Lung (tissue), 12 donors: Measurements from ENCODE around the gene PLA2R1. TPM values are rescaled to one million over a fixed set of nuclear protein-coding genes. Genes with fewer than 3 reads are reported as not detected.

Experiments
- ATAC-seq: fragments of 200-7000 bp; cut with Tn5 transposase; one replicate; pipeline ENCODE4 v1.9.1; 2020; ENCODE audit warnings: moderate number of reproducible peaks; ENCODE audit not compliant: insufficient read depth, low FRiP score
- DNase-seq, 3 donors: peaks; one replicate each; pipeline ENCODE4 v3.0.0-alpha.2; 2013 to 2017
- H3K27ac ChIP-seq, 2 donors: one replicate each; pipeline ENCODE4 v1.5.1; 2013; ENCODE audit warnings: mild to moderate bottlenecking in 2 of 2, moderate library complexity in 2 of 2, control low read depth in 1 of 2, inconsistent platforms in 1 of 2, low read depth in 1 of 2, low read length in 1 of 2
- H3K27me3 ChIP-seq, 3 donors: one replicate each; pipeline ENCODE4 v1.5.1; 2013; ENCODE audit warnings: low read length in 2 of 3; ENCODE audit not compliant: control insufficient read depth in 3 of 3, insufficient read depth in 3 of 3
- H3K36me3 ChIP-seq, 4 donors: one replicate each; pipeline ENCODE4 v1.5.1; 2013; ENCODE audit warnings: low read length in 4 of 4, mild to moderate bottlenecking in 1 of 4, moderate library complexity in 1 of 4; ENCODE audit not compliant: control insufficient read depth in 4 of 4, insufficient read depth in 4 of 4
- H3K4me1 ChIP-seq, 5 donors: one replicate each; pipeline ENCODE4 v1.5.1; 2013; ENCODE audit warnings: low read length in 5 of 5, mild to moderate bottlenecking in 2 of 5, moderate library complexity in 1 of 5; ENCODE audit not compliant: control insufficient read depth in 5 of 5, insufficient read depth in 5 of 5
- H3K4me3 ChIP-seq: one replicate; pipeline ENCODE4 v1.5.1; 2013; ENCODE audit warnings: mild to moderate bottlenecking, control low read depth, moderate library complexity
- H3K9ac ChIP-seq, 2 donors: one replicate each; pipeline ENCODE4 v1.5.1; 2013; ENCODE audit warnings: low read length in 2 of 2, control low read depth in 1 of 2; ENCODE audit not compliant: insufficient read depth in 1 of 2
- H3K9me3 ChIP-seq, 4 donors: one replicate each; pipeline ENCODE4 v1.5.1; 2013; ENCODE audit warnings: low read length in 3 of 4, mild to moderate bottlenecking in 1 of 4, moderate library complexity in 1 of 4; ENCODE audit not compliant: control insufficient read depth in 4 of 4, insufficient read depth in 3 of 4
- WGBS, 2 donors: extraction: QIAGEN DNeasy Blood & Tissue Kit; methylation state at CpG; one replicate each; pipeline ENCODE4 v1.1.7; 2013; 5-methylcytosine and 5-hydroxymethylcytosine counted together
- polyA plus RNA-seq, 2 donors: library from polyadenylated mRNA; stranded (reverse); fragments of 200-250 nt; gene quantifications; one replicate each; pipeline ENCODE4 v1.2.1, GENCODE V29; 2013
- total RNA-seq, 2 donors: library from RNA; depleted of rRNA in 1 of 2; stranded (reverse); fragments of >200 nt in 1 of 2; gene quantifications; one replicate each; pipeline ENCODE4 v1.2.1, GENCODE V29; 2014 to 2021
- TF ChIP-seq, protein P1 (sequence below): IDR thresholded peaks from 2 replicates; pipeline ENCODE4 v1.5.1; 2012; ENCODE audit warnings: mild to moderate bottlenecking; ENCODE audit errors: control extremely low read depth, extremely low read depth
- donor health status: control.
- donor health status: control.
- donor health status: Bipolar disorder and iron deficiency.
- donor health status: healthy.
- donor health status: DM: yes; HTN: yes; CAD: no.

PLA2R1 gene
- total and polyA plus RNA-seq, 4 donors: 0.79 to 13.5 (median 2.3) TPM

DNA sequence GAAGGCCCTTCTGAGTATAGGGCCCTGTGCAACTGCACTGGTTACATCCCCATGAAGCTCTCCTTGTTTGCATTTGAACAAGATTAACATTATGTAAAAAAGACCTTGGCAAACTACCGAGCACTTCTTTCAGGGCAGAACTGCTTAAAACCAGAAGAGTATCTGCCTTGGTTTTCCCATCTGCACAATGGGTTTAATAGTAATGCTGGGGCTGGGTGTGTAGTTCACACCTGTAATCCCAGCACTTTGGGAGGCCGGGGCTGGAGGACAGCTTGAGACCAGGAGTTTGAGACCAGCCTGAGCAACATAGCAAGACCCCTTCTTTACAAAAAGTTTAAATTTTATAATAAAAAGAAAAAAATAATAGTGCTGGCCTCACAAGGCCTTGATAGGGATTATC is 8.5 kb downstream of the PLA2R1 start:
- Histone ChIP-seq H3K9me3 (no peaks in the 10 kb centered on the region), H3K27me3 (no peaks in the 10 kb centered on the region), H3K9ac (no peak overlapping the region), H3K4me3 (no peak overlapping the region), H3K4me1 (peaks cover 0 to 9% (median 0%) of the 10 kb centered on the region in 5 donors), H3K36me3 (no peaks in the 10 kb centered on the region), H3K27ac (no peak overlapping the region)
- TF ChIP-seq, protein P1, sequence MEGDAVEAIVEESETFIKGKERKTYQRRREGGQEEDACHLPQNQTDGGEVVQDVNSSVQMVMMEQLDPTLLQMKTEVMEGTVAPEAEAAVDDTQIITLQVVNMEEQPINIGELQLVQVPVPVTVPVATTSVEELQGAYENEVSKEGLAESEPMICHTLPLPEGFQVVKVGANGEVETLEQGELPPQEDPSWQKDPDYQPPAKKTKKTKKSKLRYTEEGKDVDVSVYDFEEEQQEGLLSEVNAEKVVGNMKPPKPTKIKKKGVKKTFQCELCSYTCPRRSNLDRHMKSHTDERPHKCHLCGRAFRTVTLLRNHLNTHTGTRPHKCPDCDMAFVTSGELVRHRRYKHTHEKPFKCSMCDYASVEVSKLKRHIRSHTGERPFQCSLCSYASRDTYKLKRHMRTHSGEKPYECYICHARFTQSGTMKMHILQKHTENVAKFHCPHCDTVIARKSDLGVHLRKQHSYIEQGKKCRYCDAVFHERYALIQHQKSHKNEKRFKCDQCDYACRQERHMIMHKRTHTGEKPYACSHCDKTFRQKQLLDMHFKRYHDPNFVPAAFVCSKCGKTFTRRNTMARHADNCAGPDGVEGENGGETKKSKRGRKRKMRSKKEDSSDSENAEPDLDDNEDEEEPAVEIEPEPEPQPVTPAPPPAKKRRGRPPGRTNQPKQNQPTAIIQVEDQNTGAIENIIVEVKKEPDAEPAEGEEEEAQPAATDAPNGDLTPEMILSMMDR: no peak
- WGBS, 2 donors: 92 to 97% methylated on average over 2 of the region's 2 CpGs
- DNase-seq (no peak), ATAC-seq (no peak)

DNA sequence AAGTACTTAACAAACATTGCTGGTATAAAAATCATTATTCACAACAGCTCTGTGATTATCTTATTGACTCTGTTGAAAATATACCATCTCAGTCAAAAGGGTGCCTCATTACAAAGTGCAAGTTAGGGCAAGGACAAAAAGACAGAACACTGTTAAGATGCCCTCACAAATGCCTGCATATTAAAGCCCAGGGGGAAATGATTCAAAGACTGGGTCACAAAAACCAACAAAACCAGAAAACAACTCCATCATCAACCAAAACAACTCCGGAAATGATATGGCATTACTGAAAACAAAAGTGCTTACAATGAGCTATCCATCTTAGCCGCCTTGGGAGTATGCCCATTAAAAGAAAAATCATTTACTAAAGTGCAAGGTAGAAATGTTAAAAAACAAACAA is 9.9 kb downstream of the PLA2R1 start:
- H3K36me3 ChIP-seq: no peaks in the 10 kb centered on the region
- H3K4me1 ChIP-seq: peaks cover 0 to 9% (median 0%) of the 10 kb centered on the region in 5 donors
- H3K27ac ChIP-seq: no peak overlapping the region
- no peak for DNase-seq
- no peak for ATAC-seq
- no peak overlapping the region for H3K9ac ChIP-seq
- WGBS, 2 donors: 81 to 95% methylated on average over 2 of the region's 2 CpGs
- no peak overlapping the region for H3K4me3 ChIP-seq
- TF ChIP-seq, protein P1: no peak
- H3K27me3 ChIP-seq: no peaks in the 10 kb centered on the region
- no peaks in the 10 kb centered on the region for H3K9me3 ChIP-seq

DNA sequence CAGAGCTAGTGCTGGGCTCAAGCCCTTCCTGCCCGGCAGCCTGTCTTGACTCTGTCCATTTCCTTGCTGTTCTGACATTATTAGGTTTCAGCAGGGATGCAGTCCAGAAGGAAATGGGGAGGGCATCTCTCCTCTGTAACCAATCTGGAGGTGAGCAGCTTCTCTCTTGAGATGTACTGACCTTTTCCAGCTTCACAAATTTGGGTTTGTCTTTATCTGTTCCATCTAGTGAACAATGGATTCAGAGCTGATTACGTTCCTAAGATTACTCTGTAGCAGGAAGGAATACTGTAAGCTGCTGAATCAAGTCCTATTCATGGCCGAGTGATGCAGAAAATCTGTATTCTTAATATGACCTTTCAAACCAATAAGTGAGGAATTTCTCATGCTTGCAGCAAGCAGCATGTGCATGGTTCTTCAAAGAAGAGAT is 11.0 kb downstream of the PLA2R1 start:
- Histone ChIP-seq H3K27me3 (no peaks in the 10 kb centered on the region), H3K4me3 (no peak overlapping the region), H3K9me3 (no peaks in the 10 kb centered on the region), H3K36me3 (no peaks in the 10 kb centered on the region), H3K27ac (no peak overlapping the region), H3K9ac (no peak overlapping the region), H3K4me1 (peaks cover 0 to 9% (median 0%) of the 10 kb centered on the region in 5 donors)
- DNase-seq (no peak), ATAC-seq (no peak)
- TF ChIP-seq, protein P1: no peak
- WGBS, 2 donors: 59 to 70% methylated on average over 3 of the region's 3 CpGs

DNA sequence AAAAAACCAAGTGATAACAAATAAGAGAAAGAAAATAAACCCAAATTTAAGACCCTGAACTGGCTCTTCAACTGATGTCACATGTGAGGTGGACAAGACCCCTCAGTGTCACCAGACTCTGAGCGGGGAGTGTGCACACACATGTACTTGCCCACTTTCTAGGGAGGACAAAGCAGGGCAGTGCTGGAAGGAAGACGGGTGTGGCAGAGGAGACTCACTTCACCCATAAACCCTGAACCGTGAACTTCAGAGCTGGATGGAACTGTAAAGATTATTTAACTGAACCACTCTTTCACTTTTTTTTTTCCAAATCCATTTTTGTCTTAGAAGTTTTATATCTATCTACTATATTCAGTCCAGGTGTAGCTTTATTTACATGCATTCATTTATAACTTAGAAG is 12.3 kb downstream of the PLA2R1 start:
- ATAC-seq (no peak), DNase-seq (no peak)
- no peak overlapping the region for H3K9ac ChIP-seq
- H3K36me3 ChIP-seq: no peaks in the 10 kb centered on the region
- no peaks in the 10 kb centered on the region for H3K27me3 ChIP-seq
- peaks cover 0 to 6% (median 0%) of the 10 kb centered on the region in 5 donors for H3K4me1 ChIP-seq
- 90 to 91% methylated on average over 3 of the region's 3 CpGs for WGBS, 2 donors
- no peaks in the 10 kb centered on the region for H3K9me3 ChIP-seq
- H3K4me3 ChIP-seq: no peak overlapping the region
- no peak overlapping the region for H3K27ac ChIP-seq
- TF ChIP-seq, protein P1: no peak
